HCT116 (cell line): ENCODE measurements around the gene FOXP1. TPM values are rescaled to one million over a fixed set of nuclear protein-coding genes. Genes with fewer than 3 reads are reported as not detected.

Source experiments
- ATAC-seq: fragments of 200-7000 bp; cut with Tn5 transposase; 2 replicates; pipeline ENCODE4 v1.9.1; 2020; ENCODE audit warnings: mild to moderate bottlenecking, moderate library complexity
- BruUV-seq: library from RNA; stranded (reverse); fragments of 400-500 nt; replicated peaks from 2 replicates; lab custom pipeline; 2021; lab: Mats Ljungman, UMichigan
- CTCF ChIA-PET: fragments of 300-600 bp; sonication (Branson Sonifier 250); formaldehyde crosslinking; loops from one replicate; lab custom pipeline; 2021; ENCODE audit warnings: antibody characterized with exemption; lab: Charles Lee
- POLR2A ChIA-PET: fragments of 300-600, 350-600 bp; sonication (Branson Sonifier 250); formaldehyde crosslinking; loops from one replicate; lab custom pipeline; 2021; ENCODE audit warnings: antibody characterized with exemption; lab: Charles Lee
- RAD21 ChIA-PET, 2 experiments: fragments of 300-600 bp; sonication (Branson Sonifier 250); formaldehyde crosslinking; loops; one replicate each; lab custom pipeline; 2023; ENCODE audit warnings: low total read pairs in 2 of 2; ENCODE audit not compliant: uncharacterized antibody in 2 of 2, unreplicated experiment in 2 of 2, low non-redundant PET in 1 of 2; lab: Charles Lee
- DNase-seq: peaks from one replicate; pipeline ENCODE4 v3.0.0-alpha.2; 2010; ENCODE audit warnings: low read depth, low spot score
- H2AFZ ChIP-seq: fragments of 200-600 bp; shearing (Covaris generic), sonication (generic); 2 replicates; pipeline ENCODE4 v1.6.1; 2017; ENCODE audit warnings: low read depth, mixed run types, mixed read lengths, antibody characterized with exemption, low read length; ENCODE audit not compliant: poor library complexity, severe bottlenecking
- H3K27ac ChIP-seq: 2 replicates; pipeline ENCODE4 v1.5.1; 2012; ENCODE audit warnings: low read depth, low read length
- H3K27me3 ChIP-seq: fragments of 200-600 bp; sonication (generic); 2 replicates; pipeline ENCODE4 v1.6.1; 2016; ENCODE audit warnings: mixed run types, low read length, mixed read lengths; ENCODE audit not compliant: insufficient read depth
- H3K36me3 ChIP-seq, 2 experiments: fragments of 200-500 bp in 1 of 2; fragments of 200-600 bp in 1 of 2; sonication (Bioruptor generic) in 1 of 2; sonication (generic) in 1 of 2; 2 replicates each; pipeline versions ENCODE4 v1.5.1 to v1.6.1; 2014 to 2016; ENCODE audit warnings: low read length in 2 of 2, inconsistent platforms in 1 of 2, mixed read lengths in 1 of 2, mixed run types in 1 of 2; ENCODE audit not compliant: insufficient read depth in 2 of 2, control insufficient read depth in 1 of 2
- H3K4me1 ChIP-seq, 2 experiments: fragments of 200-600 bp in 1 of 2; sonication (generic) in 1 of 2; 2 replicates each; pipeline versions ENCODE4 v1.5.1 to v1.6.1; 2012 to 2017; ENCODE audit warnings: low read length in 2 of 2, inconsistent platforms in 1 of 2, mild to moderate bottlenecking in 1 of 2, mixed read lengths in 1 of 2, mixed run types in 1 of 2, moderate library complexity in 1 of 2; ENCODE audit not compliant: insufficient read depth in 2 of 2, control insufficient read depth in 1 of 2
- H3K4me2 ChIP-seq: fragments of 200-600 bp; sonication (generic); 2 replicates; pipeline ENCODE4 v1.6.1; 2017; ENCODE audit warnings: mixed run types, low read length, mixed read lengths
- H3K4me3 ChIP-seq, 2 experiments: fragments of 200-600 bp in 1 of 2; sonication (generic) in 1 of 2; replicated peaks in 1 of 2; 2 replicates each; pipeline ENCODE4 v1.5.1; 2011 to 2016; ENCODE audit warnings: low read length in 2 of 2, control low read depth in 1 of 2, low read depth in 1 of 2, mild to moderate bottlenecking in 1 of 2, mixed read lengths in 1 of 2, mixed run types in 1 of 2
- H3K79me2 ChIP-seq: fragments of 200-600 bp; sonication (generic); 2 replicates; pipeline ENCODE4 v1.6.1; 2017; ENCODE audit warnings: mild to moderate bottlenecking, mixed run types, low read length, moderate library complexity, mixed read lengths; ENCODE audit not compliant: insufficient read depth
- H3K9ac ChIP-seq: fragments of 200-600 bp; sonication (generic); 2 replicates; pipeline ENCODE4 v1.6.1; 2016; ENCODE audit warnings: low read length, mixed read lengths
- H3K9me2 ChIP-seq: fragments of 200-600 bp; sonication (generic), shearing (Covaris generic); 2 replicates; pipeline ENCODE4 v1.6.1; 2017; ENCODE audit warnings: mixed run types, mild to moderate bottlenecking, moderate library complexity; ENCODE audit not compliant: insufficient read depth
- H3K9me3 ChIP-seq, 2 experiments: fragments of 200-500 bp in 1 of 2; fragments of 200-600 bp in 1 of 2; sonication (Bioruptor generic) in 1 of 2; sonication (generic) in 1 of 2; 2 replicates each; pipeline ENCODE4 v1.6.1; 2014 to 2017; ENCODE audit warnings: low read length in 2 of 2, mixed read lengths in 2 of 2, inconsistent platforms in 1 of 2, low read depth in 1 of 2, mild to moderate bottlenecking in 1 of 2, mixed run types in 1 of 2, moderate library complexity in 1 of 2; ENCODE audit not compliant: control insufficient read depth in 1 of 2, insufficient read depth in 1 of 2
- H4K20me1 ChIP-seq: fragments of 200-600 bp; sonication (generic), shearing (Covaris generic); 2 replicates; pipeline ENCODE4 v1.6.1; 2017; ENCODE audit warnings: mixed run types, mild to moderate bottlenecking, moderate library complexity; ENCODE audit not compliant: insufficient read depth
- CBX3 ChIP-seq: IDR thresholded peaks from 2 replicates; pipeline ENCODE4 v1.6.1; 2012; ENCODE audit warnings: low read depth
- CEBPB ChIP-seq: IDR thresholded peaks from 2 replicates; pipeline ENCODE4 v1.6.1; 2012; ENCODE audit warnings: low read depth
- ELF1 ChIP-seq: IDR thresholded peaks from 2 replicates; pipeline ENCODE4 v1.6.1; 2012; ENCODE audit warnings: low read depth, borderline replicate concordance
- EZH2 ChIP-seq: fragments of 200-600 bp; sonication (generic); IDR thresholded peaks from 2 replicates; pipeline ENCODE4 v1.6.1; 2017; ENCODE audit warnings: antibody characterized with exemption, mixed run types
- EZH2phosphoT487 ChIP-seq: fragments of 200-600 bp; IDR thresholded peaks from 2 replicates; pipeline ENCODE4 v1.6.1; 2018; ENCODE audit warnings: antibody characterized with exemption, borderline replicate concordance
- POLR2AphosphoS5 ChIP-seq: IDR thresholded peaks from 2 replicates; pipeline ENCODE4 v1.6.1; 2011; ENCODE audit warnings: mild to moderate bottlenecking, low read depth, low read length, moderate library complexity
- SIN3A ChIP-seq: IDR thresholded peaks from 2 replicates; pipeline ENCODE4 v1.6.1; 2012; ENCODE audit warnings: low read depth
- SP1 ChIP-seq: IDR thresholded peaks from 2 replicates; pipeline ENCODE4 v1.6.1; 2012; ENCODE audit warnings: low read depth
- YY1 ChIP-seq: IDR thresholded peaks from 2 replicates; pipeline ENCODE4 v1.6.1; 2011; ENCODE audit warnings: low read length, low read depth, moderate library complexity, mild to moderate bottlenecking; ENCODE audit not compliant: insufficient replicate concordance; ENCODE audit errors: extremely low read depth
- ZFX ChIP-seq: fragments of 450-650 bp; IDR thresholded peaks from 2 replicates; pipeline ENCODE4 v1.6.1; 2017
- ZNF274 ChIP-seq: fragments of 200-500 bp; sonication (Bioruptor generic); IDR thresholded peaks from 2 replicates; pipeline ENCODE4 v1.6.1; 2014; ENCODE audit warnings: mild to moderate bottlenecking, low read depth, low read length, inconsistent platforms
- intact Hi-C: fragments of 100-400 bp; cut with micrococcal nuclease; formaldehyde crosslinking; loops from 2 replicates; pipeline ENCODE4 v1.10.0; 2022
- total RNA-seq: library from RNA; stranded (reverse); gene quantifications from one replicate; pipeline ENCODE4 v1.2.1, GENCODE V29; 2021; ENCODE audit not compliant: unreplicated experiment
- TF ChIP-seq, protein P1 (sequence below): IDR thresholded peaks from 2 replicates; pipeline ENCODE4 v1.6.1; 2012
- TF ChIP-seq, protein P2 (sequence below): IDR thresholded peaks from 2 replicates; pipeline ENCODE4 v1.6.1; 2012; ENCODE audit warnings: low read depth
- TF ChIP-seq, protein P3 (sequence below), 3 experiments: fragments of 200-600 bp in 1 of 3; sonication (generic) in 1 of 3; IDR thresholded peaks in 2 of 3; conservative IDR thresholded peaks in 1 of 3; 2 replicates each; pipeline ENCODE4 v1.5.1; 2012 to 2017; ENCODE audit warnings: low read depth in 2 of 3, low read length in 2 of 3, antibody characterized with exemption in 1 of 3, borderline replicate concordance in 1 of 3, control low read depth in 1 of 3, mild to moderate bottlenecking in 1 of 3, mixed read lengths in 1 of 3, mixed run types in 1 of 3, moderate library complexity in 1 of 3; ENCODE audit not compliant: insufficient read depth in 1 of 3

FOXP1 gene
- total RNA-seq, 1 experiment from 2014 or later = 11.4 TPM

DNA sequence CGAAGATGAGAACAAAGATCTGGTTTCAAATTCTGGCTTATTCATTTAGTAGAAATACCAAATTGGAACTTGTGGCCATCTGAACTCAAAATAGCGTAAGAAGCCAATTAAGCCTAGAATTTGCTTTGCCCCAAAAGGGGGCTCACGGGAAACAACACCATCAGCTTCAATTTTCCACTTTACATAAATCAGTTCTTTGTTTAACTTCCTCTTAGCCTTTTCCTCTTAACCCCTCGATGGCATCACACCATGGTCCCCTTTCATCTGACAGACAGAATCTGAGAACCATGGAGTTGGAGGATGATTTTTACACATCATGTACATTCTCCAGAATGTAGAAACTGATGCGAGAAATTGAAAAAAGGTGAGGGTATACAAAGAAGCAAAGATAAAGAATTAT, 207.0 kb downstream of the FOXP1 start:
- Histone ChIP-seq H3K9me3 (no peaks in the 10 kb centered on the region), H3K9me2 (no peaks in the 10 kb centered on the region), H3K9ac (no peak overlapping the region), H3K27ac (no peak overlapping the region), H3K4me3 (no peak overlapping the region), H4K20me1 (no peaks in the 10 kb centered on the region), H2AFZ (no peak overlapping the region), H3K36me3 (no peaks in the 10 kb centered on the region), H3K4me2 (no peak overlapping the region), H3K79me2 (no peaks in the 10 kb centered on the region), H3K27me3 (no peaks in the 10 kb centered on the region), H3K4me1 (no peaks in the 10 kb centered on the region)
- no peak for DNase-seq
- ChIA-PET CTCF (no interaction called here), POLR2A (no interaction called here), RAD21 (no interaction called here)
- TF ChIP-seq SIN3A (no peak), EZH2 (no peak), ZNF274 (no peak), POLR2AphosphoS5 (no peak), CBX3 (no peak)
- TF ChIP-seq, protein P1, sequence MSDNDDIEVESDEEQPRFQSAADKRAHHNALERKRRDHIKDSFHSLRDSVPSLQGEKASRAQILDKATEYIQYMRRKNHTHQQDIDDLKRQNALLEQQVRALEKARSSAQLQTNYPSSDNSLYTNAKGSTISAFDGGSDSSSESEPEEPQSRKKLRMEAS = no peak
- ATAC-seq = no peak
- intact Hi-C loops = no loop called here
- no TSS peak for BruUV-seq

DNA sequence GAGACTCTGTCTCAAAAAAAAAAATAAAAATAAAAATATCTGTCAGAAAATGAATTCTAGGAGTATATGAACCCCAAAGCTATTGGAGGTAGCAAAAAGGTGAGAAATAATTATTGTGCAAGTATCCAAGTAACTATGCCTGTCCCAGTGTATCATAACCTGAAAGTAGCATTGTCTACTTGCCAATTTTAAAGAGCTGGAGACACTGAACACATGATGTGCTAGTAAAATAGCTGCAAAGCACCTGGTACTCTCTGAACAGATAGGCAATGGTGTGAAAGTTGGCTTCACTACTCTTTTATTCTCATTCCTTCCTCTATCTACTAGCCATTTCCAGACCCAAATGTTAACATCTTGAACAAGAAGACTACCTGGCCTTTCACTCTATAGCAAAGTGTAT, 208.9 kb downstream of the FOXP1 start:
- CTCF ChIA-PET = no interaction called here
- POLR2A ChIA-PET = no interaction called here
- Histone ChIP-seq H3K27ac (no peak overlapping the region), H4K20me1 (no peaks in the 10 kb centered on the region), H3K4me2 (no peak overlapping the region), H3K9ac (no peak overlapping the region), H3K9me2 (no peaks in the 10 kb centered on the region), H3K4me1 (no peaks in the 10 kb centered on the region), H2AFZ (no peak overlapping the region), H3K36me3 (no peaks in the 10 kb centered on the region), H3K4me3 (no peak overlapping the region), H3K9me3 (no peaks in the 10 kb centered on the region), H3K79me2 (no peaks in the 10 kb centered on the region), H3K27me3 (no peaks in the 10 kb centered on the region)
- RAD21 ChIA-PET = no interaction called here
- DNase-seq = no peak
- no TSS peak for BruUV-seq
- intact Hi-C loops = no loop called here
- ATAC-seq = no peak
- TF ChIP-seq YY1 (no peak), SP1 (no peak), EZH2phosphoT487 (no peak), CEBPB (no peak), ZFX (no peak), ZNF274 (no peak), ELF1 (no peak), CBX3 (no peak)
- TF ChIP-seq, protein P1 = no peak
- TF ChIP-seq, protein P2, sequence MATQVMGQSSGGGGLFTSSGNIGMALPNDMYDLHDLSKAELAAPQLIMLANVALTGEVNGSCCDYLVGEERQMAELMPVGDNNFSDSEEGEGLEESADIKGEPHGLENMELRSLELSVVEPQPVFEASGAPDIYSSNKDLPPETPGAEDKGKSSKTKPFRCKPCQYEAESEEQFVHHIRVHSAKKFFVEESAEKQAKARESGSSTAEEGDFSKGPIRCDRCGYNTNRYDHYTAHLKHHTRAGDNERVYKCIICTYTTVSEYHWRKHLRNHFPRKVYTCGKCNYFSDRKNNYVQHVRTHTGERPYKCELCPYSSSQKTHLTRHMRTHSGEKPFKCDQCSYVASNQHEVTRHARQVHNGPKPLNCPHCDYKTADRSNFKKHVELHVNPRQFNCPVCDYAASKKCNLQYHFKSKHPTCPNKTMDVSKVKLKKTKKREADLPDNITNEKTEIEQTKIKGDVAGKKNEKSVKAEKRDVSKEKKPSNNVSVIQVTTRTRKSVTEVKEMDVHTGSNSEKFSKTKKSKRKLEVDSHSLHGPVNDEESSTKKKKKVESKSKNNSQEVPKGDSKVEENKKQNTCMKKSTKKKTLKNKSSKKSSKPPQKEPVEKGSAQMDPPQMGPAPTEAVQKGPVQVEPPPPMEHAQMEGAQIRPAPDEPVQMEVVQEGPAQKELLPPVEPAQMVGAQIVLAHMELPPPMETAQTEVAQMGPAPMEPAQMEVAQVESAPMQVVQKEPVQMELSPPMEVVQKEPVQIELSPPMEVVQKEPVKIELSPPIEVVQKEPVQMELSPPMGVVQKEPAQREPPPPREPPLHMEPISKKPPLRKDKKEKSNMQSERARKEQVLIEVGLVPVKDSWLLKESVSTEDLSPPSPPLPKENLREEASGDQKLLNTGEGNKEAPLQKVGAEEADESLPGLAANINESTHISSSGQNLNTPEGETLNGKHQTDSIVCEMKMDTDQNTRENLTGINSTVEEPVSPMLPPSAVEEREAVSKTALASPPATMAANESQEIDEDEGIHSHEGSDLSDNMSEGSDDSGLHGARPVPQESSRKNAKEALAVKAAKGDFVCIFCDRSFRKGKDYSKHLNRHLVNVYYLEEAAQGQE = no peak
- TF ChIP-seq, protein P3, sequence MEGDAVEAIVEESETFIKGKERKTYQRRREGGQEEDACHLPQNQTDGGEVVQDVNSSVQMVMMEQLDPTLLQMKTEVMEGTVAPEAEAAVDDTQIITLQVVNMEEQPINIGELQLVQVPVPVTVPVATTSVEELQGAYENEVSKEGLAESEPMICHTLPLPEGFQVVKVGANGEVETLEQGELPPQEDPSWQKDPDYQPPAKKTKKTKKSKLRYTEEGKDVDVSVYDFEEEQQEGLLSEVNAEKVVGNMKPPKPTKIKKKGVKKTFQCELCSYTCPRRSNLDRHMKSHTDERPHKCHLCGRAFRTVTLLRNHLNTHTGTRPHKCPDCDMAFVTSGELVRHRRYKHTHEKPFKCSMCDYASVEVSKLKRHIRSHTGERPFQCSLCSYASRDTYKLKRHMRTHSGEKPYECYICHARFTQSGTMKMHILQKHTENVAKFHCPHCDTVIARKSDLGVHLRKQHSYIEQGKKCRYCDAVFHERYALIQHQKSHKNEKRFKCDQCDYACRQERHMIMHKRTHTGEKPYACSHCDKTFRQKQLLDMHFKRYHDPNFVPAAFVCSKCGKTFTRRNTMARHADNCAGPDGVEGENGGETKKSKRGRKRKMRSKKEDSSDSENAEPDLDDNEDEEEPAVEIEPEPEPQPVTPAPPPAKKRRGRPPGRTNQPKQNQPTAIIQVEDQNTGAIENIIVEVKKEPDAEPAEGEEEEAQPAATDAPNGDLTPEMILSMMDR (IDR thresholded peaks at IDR 0.05 in 2 of 3, conservative IDR thresholded peaks at IDR 0.05 in 1 of 3; ENCODE audit: borderline replicate concordance in 1 of 3, insufficient read depth in 1 of 3, low read depth in 2 of 3, low read length in 2 of 3) = no peak
